ENCODE measurements around the gene SPTB.

SPTB gene

DNA sequence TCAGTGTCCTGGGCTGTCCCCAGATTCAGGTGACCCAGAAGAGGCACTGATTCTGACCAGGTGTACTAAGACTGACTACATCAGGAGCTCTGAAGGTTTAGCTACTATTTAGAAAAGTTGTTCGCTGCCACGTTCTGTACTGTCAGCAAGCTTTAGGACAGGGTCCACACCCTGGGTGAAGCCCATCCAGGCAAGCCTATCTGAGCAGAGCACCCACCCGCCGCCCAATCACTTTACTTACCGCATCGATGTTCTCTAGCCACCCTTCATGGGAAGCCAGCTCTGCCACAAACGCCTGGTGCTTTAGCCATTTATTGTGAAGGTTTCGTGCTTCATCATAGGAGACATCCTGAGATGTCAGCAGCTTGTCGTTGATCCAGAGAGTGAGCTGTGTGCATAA is 95.7 kb downstream of the SPTB start:
- no peak for DNase-seq

DNA sequence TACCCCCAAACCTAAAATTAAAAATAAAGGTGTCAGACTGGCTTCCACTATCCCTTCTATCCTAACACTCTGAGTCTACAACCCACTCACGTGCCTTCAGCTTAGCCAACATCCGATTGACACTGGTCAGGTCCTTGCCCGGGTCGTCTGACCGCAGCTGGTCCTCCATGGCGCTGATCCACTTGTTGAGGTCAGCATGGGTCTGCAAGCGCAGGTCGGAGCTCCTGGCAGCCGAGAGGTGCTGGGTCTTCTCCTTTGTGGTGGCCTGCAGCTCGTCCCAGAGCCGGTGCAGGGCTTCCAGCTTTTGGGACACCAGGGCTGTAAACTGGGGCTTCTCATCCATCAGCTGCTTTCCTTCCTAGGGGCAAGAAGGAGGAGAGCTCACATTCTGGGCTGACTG is 97.5 kb downstream of the SPTB start:
- no peak for DNase-seq

DNA sequence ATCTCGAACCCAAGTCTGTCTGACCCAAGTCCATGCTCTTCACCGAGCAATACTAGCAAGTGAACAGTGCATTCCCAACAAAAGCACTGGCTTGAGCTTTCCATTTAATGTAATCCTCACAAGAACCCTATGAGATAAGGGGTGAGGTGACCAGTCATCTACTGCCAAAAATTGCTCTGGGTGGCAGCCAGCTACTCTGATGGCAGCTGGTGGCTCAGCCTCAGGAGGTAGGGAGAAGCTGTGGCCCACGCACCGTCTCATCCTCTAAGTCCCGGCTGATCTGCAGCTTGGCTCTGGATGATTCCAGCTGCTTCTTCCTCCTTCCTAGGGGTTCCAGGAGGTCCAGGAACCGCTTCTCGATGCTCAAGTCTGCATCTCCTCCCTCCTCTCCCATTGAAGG is 100.2 kb downstream of the SPTB start:
- no peak for DNase-seq

DNA sequence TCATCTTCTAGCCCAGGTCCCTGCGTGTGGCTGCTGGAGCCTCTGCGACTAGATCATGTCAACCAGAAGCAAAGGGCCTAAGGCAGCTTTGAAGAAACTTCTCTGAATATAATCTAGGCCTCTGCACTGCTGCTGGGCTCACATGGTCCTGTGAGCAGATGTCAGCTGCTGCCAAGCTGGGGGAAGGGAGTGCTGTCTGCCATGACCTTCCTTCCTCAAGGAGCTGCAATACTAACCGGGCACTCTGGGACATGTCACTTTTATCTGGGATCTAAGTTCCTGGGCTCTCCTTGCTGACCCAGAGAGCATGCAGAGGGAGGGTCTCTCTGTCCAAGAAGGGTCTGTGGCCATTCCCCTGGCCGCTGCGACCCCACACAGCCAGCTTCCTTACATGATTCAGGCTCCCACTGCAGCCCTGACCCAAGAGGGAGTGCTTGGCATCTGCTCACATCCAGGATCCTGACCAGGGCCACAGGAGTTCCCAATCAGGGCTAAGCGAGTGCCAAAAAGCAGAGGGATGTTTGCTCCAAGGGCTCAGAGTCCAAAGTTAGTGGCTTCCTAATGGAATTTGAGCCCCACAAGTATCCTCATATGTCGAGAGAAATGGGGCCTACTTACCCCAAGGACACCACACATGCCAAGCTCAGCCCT is 101.5 kb downstream of the SPTB start:
- DNase-seq = no peak

DNA sequence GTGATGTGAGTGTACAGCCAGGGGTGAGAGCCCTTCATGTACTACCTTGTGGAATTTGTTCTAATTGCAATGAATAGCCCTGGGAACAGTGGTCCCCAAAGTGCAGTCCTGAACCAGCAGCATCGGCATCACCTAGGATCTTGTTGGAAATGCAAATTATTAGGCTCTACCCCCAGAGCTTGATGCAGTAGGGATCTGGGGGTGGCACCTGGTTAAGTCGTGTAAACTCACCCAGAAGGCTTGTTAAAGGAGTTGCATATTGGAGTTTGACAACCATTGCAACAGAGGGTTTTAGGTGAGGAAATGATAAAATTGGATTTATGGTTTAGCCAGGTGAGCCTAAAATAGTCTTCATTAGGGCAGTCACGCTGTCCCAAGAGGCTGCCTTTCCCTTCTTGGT is 102.2 kb downstream of the SPTB start:
- no peak for DNase-seq

DNA sequence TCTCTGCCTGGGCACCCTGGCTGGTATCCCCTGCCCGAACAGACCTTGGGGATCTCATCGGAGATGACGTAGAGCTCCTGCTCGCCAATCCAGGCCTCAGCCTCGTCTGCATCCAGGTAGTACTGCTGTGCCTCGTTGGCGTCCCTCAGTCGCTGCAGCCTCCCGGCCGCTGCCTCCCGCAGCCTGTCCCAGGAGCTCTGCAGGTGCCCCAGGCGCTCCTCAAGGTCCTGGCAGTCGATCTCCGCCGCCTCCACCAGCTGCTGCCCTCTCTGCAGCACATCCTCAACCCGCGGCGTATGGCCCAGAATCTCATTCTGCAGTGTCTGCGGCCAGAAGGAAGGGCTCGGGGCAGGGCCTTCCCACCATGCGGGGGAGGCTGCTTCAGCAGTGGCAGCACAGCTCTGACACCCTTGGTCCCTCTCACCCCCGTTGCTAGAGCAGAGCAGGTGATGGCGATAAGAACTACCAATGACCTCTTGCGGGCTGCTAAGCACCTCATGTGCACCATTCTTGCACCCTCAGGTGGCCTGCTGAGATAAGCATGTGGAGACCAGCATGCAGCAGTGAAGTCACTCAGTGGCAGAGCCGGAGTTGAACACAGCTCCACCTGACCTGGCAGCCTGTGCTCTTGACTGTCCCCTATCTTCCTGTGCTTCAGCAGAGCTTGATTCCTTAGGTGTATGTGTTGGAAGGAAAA is 104.5 kb downstream of the SPTB start:
- no peak for DNase-seq

DNA sequence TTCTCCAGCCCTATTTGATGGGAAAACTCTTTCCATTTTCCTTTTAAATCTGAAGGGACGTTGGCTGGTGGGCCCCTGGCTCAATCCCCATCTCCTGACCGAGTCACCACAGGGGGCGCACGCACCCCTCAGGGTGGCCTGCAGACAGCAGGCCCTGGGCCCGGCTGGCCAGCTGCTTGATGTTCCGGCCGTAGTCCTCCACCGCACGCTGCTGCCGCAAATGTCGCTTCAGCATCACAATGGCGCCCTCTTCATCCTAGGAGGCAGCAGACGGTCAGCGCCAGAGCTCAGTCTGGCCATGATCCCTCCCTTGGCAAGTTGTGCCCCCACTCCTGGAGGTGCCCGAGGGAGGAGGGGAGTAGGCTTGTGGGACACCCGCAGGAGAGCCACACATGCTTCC is 105.4 kb downstream of the SPTB start:
- no peak for DNase-seq

DNA sequence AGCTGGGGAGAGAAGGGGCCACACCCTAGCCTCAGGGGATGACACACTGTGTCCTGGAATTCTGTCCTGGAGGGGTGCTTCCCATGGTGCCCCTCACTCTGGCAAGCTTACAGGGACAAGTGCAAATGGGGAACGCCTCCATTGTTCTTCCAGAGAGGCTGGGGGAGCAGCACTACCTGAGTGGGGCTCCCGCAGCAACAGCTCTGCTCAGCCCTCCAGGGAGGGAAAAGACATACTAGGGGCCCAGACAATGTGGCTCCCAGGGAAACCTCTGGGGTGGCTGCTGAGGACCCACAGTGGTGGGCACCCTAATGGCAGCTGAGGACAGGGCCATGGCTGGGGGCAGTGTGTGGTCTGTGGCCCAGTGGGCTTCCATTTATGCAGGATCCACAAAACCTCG is 106.1 kb downstream of the SPTB start:
- DNase-seq = no peak

DNA sequence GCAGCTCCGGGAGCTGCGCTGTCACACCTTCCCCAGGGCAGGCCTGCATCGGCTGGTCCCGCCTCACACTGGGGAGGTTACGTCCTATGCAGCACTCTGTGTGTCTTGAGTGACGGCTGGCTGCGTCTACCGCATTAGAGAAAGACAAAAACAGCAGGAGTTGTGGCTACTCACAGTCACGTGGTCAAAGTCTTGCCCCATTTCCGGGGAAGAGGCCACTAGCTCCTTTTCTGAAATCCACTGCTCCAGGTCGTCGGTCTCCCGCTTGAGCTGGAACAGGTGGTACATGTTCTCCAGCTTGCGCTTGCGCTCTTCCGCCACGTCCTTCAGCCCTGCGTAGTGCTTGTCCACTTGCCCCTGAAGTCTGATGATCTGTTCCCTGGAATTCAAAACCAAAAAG is 106.7 kb downstream of the SPTB start:
- no peak for DNase-seq

DNA sequence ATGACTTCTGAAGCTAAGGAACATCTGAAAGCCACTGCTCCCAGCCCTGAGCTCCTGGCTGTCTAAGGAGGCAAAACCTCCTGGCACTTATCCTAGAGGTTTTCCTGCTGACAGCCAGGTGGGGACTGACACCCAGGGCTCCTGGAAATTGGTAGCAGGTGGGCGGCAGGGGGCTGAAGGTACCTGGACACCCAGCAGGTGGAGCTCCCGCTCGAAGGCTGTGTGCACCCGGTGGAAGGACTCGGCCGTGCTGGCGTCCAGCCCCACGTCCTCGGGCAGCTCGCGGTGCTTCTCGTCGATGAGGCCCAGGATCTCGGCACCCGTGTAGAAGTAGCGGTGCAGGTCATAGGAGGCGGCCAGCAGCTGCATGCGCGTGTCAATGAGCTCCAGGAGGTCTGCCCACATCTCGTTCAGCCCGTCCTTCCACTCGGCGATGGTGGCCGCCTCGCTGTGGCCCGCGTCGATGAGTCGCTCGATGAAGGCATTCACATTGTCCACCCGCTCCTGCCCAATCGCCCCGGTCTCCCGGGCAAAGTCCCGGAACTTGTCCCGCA is 107.2 kb downstream of the SPTB start:
- no peak for DNase-seq

DNA sequence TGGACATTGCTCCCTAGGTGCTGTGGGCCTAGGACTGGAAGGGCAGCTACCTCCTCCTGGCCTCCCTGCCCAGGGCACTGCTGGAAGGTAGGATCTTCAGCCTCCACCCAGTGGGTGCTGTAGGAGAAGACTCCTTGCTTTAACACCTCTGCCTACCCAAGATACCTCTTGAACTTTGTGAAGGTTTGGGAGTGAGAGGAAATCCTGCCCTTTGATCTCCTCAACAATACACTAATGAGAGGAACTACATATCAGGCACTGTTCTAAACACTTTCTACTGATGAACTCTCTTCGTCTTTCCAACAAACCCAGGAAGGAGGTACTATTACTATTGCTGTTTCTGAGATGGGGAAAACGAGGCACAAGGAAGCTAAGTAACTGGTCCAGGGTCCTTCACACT is 108.5 kb downstream of the SPTB start:
- DNase-seq = no peak

DNA sequence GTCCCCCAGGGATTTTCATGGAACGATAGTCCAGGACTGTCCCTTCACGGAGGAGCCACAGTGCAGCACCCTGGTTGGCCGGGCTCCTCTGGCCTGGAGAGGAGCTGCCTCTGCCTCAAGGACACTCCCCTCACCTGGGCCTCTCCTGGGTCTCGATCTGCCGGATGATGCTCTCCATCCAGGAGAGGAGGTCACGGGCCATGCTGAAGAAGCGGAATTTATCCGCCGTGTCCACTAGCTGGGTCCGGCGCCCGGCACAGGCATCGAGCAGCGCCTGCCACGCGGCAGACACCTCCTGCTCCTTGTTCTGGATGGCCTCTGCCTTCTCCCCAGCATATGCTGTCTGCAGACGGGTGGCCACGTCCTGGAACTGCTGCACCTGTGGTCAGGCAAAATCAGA is 109.0 kb downstream of the SPTB start:
- no peak for DNase-seq

DNA sequence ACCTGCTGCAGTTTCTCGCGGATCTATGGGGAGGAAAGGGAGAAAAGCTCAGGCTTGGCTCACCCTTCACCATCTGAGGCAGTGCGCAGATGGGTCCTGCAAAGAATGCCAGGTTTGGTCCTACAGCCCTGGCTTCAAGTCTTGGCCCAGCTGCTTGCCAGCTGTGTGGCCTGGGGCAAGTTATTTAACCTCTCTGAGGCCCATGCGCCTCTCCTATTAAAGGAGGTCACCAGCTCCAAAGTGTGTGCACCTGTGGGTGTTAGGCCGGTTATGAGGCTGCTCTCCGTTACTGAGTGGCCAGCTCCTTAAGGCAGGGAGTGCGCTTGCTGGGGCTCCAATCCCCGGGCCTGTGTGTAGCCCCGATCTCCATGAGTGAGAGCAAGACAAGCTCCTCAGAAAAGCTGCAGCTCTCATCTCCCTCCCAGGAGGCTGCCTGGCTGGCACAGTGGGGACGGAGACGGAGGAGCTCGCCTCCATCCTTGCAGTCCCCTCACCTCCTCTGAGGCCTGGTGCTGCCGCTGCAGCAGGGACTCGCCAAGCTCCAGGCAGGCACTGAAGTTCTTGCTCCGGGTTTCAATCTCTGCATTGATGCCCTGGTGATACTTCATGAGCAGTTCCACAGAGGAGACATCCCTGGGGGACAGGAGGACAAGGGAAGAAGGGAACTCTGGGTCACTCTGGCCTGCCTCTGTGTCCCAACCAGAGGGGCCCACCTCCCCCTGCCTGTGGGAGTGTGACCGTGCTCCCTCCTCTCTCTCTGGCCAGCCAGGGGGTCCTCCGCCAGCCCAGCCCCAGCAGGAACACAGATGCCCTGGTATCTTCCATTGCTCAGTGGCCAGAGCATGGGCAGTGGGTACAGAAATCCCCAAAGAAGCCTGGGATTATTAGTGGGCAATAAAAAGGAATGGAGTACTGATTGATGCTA is 110.3 kb downstream of the SPTB start:
- DNase-seq = no peak

DNA sequence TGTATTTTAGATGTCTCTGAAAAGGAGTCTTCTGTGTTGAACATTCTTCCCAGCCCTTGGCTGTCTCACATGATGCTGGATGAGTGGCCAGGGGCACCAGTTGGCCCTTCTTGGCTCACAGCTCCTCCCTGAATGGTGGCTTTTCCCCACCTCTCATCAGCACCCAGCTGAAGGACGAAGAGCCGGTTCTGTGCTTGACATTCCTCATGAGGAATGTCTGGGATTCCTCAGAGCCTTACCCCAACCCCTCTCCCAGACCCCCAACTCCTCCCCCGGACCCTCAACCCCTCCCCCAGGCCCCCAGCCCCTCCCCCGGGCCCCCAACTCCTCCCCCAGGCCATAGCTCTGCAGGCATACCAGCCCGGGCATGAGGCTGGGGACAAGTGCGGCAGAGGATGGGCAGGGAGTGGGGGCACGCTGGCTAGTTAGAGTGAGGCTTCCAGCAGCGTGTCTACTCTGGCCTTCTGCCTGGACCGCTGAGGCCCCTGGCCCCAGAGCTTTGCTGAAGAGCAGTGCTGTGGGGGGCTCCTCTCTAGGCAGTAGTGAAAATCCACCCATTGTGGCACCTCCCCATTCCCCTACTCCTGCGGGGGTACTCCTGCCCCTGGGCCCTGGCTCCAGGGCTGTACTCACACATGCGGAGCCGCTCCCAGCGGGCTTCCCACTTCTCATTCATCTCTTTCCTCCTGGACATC is 111.2 kb downstream of the SPTB start:
- DNase-seq = no peak

DNA sequence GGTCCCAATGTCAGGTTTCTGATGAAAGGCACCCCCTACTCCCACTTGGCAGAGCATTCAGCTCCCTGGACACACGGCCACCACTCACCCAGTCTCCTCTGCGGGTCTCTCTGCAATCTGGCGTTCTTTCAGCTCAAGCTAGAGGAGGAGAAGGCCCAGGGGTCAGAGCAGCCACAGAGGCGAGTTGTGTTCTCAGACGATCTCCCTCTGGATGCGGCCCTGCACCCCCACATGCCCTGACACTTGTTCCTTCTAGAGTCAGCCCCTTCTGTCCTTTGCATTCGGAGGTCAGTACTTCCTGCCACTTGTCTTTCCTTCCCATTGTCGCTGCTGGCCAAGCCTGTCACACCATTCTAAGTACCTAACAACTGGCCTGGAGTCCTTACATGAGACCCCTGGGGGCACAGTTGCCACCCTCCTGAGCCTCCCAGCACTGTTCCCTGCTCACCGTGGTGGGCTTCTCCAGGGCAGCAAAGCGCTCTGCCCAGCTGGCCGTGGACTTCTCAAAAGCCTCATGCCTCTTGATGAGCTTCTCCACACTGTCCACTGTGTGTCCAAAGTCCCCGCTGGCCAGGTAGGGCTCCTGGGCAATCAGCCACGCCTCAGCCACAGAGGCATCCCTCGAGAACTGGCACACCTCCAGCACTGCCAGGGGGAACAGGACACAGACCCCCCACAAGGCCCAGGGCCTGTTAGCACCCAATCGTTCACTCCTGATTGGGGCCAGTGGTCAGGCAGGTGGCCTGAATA is 112.3 kb downstream of the SPTB start:
- DNase-seq = no peak

DNA sequence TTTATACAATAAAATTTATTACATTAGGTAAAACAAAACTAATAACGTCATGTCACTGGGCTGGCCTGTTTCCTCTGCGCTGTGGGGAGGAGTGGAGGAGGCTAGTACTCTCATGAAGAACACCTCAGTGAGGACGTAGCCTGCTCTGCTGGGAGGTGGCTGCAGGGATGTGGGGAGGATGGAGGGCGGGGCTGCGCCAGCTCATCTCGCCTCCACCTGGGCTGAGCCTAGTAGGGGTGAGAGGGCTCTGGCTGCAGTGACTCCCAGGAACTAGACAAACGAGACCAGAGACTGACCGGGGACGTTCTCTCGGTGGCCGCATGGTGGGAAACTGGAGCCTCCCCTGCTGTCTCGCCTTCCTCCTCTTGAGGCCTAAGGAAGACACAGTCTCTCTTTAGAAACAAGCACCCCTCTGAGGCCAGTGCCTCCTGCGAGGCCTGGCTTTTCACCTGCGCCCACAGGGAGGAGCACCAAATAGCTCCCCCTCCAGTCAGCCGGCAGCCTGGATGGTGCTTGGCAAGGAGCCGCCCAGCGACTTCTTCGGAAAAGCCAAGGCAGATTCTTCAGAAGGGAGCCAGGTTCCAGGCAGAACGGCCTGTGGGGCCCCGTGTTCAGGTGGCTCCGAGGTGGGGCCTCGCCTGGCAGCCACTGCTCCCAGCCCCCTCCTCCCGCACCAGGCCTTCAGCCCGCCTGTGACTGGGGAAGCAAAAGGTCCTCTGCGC is 113.1 kb downstream of the SPTB start:
- DNase-seq = no peak

DNA sequence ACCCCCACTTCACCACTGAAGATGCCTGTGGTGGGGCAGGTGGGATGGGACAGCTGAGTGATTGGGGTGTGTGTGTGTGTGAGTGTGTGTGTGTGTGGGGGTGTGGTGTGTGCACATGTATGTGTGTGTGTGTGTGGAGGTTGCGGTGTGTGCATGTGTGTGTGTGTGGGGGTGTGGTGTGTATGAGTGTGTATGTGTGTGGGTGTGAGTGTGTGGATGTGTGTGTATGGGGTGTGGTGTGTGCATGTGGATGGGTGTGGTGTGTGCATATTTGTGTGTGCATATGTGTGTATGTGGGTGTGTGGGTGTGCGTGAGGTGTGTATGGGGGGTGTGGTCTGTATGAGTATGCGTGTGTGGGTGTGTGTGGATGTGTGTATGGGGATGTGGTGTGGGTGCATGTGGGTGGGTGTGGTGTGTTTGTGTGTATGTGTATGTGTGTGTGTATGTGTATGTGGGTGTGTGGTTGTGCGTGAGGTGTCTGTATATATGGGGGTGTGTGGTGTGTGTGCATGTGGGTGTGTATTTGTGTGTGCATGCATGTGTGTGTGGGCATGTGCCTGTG is 113.9 kb downstream of the SPTB start:
- no peak for DNase-seq

DNA sequence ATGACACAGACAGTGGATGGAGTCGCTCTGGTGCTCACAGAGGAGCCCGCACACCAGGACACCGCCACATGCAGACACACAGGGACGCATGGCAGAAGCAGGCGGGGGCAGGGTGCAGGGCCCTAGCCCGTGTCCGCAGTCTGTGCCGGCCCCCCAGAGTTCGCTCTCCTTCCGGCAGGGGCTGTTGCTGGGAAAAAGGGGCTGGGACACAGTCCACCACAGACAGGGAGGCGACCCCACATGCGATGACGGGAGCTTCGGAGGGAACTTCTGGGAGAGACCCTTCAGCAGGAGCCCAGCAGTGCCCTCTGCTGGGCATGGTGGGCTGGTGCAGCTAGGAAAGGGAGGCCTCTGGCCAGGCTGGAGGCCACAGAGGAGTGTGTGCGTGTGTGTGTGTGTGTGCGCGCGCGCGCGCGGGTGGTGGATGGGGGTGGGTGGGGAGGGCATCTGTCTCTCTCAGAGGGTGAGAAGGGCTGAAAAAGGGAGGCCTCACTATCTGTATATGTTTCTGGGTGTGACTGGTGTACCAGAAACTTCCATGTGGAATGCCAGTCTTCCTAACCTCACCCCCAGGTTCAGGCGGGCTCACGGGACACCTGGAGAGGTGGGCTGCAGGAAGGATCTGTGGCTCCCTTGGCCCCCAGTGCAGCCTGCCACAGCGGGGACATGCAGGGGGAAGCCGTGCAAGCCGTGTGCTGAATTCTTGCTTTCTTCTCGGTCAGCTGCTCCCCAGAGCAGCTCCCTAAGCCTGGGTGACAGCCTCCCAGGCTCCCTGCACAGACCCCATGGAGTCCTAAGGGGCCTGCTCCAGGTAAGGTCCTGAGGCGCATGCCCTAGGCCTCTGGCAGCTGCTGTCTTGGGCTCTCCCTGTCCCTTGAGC is 114.8 kb downstream of the SPTB start:
- peak; percentile 84 for DNase-seq

DNA sequence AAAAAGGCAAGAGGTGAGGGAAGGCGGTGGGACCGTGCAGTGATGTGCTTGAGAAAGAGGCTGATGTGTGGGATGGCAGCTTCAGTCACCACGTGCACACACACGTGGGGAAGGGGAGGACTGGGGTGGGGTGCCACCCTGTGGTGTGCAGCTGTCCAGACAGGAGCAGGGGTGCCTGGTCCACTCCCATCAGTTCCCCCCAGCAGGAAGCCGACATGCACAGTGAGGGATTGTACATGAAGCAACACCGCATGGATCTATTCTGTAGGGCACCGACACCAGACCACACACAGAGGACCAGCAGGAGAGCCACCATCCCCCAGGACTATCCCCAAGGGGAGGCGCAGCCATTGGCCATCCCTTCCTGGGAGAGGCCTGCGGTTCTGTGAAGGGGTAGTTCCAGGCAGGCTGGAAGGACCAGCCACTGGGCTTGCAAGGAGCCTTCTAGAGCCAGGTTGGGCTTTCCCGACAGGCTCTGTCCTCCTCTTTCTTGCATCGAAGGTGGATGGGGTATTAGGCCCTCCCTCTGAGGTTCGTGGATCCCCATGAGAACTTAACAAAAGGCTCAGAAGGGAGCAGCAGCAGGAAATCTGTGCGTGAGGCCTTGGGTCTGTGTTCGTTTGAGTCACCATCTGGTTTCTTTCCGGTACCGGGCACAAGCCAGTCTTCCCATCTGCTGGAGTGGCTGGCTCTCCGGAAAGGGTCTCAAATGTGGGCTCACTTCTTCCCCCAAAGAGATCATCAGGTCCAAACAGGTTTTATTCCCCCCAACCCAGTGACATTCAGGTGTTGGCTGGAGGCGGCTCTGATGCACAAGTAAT is 115.7 kb downstream of the SPTB start:
- peak; percentile 27 for DNase-seq
